K562 (cell line): ENCODE data around the gene KIAA0513. TPM values are rescaled to one million over a fixed set of nuclear protein-coding genes. Genes with fewer than 3 reads are reported as not detected.

ENCODE experiments used
- ARID1B ChIP-seq: fragments of 450-650 bp; IDR thresholded peaks from 2 replicates; pipeline ENCODE4 v1.6.1; 2016; ENCODE audit warnings: antibody characterized with exemption, mild to moderate bottlenecking, inconsistent platforms
- ARID4B ChIP-seq: sonication (generic); formaldehyde crosslinking; IDR thresholded peaks from 2 replicates; pipeline ENCODE4 v1.8.0; 2022; ENCODE audit warnings: mild to moderate bottlenecking, missing genetic modification reagents
- CREM ChIP-seq: IDR thresholded peaks from 2 replicates; pipeline ENCODE4 v1.6.1; 2014; ENCODE audit warnings: antibody characterized with exemption, low read depth
- NUFIP1 ChIP-seq: fragments of 450-650 bp; IDR thresholded peaks from 2 replicates; pipeline ENCODE4 v1.6.1; 2018; ENCODE audit not compliant: partially characterized antibody
- SMARCE1 ChIP-seq: fragments of 450-650 bp; IDR thresholded peaks from 2 replicates; pipeline ENCODE4 v1.7.1; 2016; ENCODE audit warnings: mild to moderate bottlenecking
- YY1 ChIP-seq, 3 experiments: IDR thresholded peaks; 2 replicates each; pipeline ENCODE4 v1.6.1; 2011; ENCODE audit warnings: low read length in 2 of 3, mild to moderate bottlenecking in 2 of 3, moderate library complexity in 2 of 3, borderline replicate concordance in 1 of 3, control low read depth in 1 of 3, low read depth in 1 of 3; ENCODE audit not compliant: insufficient read depth in 3 of 3, insufficient replicate concordance in 2 of 3, control insufficient read depth in 1 of 3, insufficient read length in 1 of 3; ENCODE audit errors: extremely low read depth in 1 of 3
- polyA plus RNA-seq, 8 experiments: library from polyadenylated mRNA; depleted of rRNA in 4 of 8; stranded (reverse) in 5 of 8; unstranded in 3 of 8; fragments of >200 nt; fragmentation: Nextera tagmentation in 2 of 8; fragmentation: Illumina TruSeq in 1 of 8; extraction: Ambion mirVana in 2 of 8; extraction: Trizol in 1 of 8; gene quantifications; 2 replicates each; pipeline versions ENCODE4 v1.2.1 to v1.2.3, GENCODE V29; 2011 to 2014; ENCODE audit warnings: inconsistent platforms in 1 of 8, missing spikeins in 1 of 8
- total RNA-seq, 7 experiments: library from RNA; depleted of rRNA in 6 of 7; stranded (reverse); fragments of >200 nt in 6 of 7; fragmentation: Illumina TruSeq in 2 of 7; extraction: Trizol in 2 of 7; gene quantifications; 2 replicates each; pipeline versions ENCODE4 v1.2.1 to v1.2.3, GENCODE V29; 2011 to 2021; ENCODE audit warnings: low replicate concordance in 1 of 7
- TF ChIP-seq, protein P1 (sequence below): fragments of 450-650 bp; IDR thresholded peaks from 2 replicates; pipeline ENCODE4 v1.6.1; 2016

KIAA0513 gene
- total and polyA plus RNA-seq, 9 of the 15 experiments (the other 6 are each of a cell fraction or from before 2014, with no cell fraction given) = 0.18 to 13.7 (median 10.2) TPM

DNA sequence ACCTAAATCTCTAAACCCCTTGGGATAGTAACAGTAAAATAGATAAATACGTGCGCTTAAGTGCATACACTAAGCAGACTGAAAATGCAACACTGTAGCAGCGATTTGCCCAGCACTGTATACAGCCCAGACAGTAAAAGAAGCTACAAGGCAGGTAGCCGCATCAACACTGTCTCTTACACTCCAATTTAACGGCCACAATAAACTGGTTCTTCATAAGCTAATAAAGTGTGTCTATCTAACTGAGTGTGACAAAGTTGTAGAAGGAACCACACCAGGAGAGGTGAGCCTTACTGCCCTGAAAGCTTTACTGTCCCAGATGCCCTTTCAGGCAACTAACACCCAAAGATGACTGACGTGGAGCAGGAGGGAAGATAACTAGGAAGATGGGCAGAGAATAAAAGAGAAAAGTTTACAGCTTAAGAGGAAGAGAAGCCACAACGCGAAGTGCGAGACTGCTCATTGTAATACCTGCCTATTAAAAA is 17.1 kb upstream of the KIAA0513 start (continued):
- TF ChIP-seq, protein P1, sequence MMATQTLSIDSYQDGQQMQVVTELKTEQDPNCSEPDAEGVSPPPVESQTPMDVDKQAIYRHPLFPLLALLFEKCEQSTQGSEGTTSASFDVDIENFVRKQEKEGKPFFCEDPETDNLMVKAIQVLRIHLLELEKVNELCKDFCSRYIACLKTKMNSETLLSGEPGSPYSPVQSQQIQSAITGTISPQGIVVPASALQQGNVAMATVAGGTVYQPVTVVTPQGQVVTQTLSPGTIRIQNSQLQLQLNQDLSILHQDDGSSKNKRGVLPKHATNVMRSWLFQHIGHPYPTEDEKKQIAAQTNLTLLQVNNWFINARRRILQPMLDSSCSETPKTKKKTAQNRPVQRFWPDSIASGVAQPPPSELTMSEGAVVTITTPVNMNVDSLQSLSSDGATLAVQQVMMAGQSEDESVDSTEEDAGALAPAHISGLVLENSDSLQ = peak; percentile 83
- TF ChIP-seq YY1 (IDR thresholded peaks at IDR 0.05; ENCODE audit: borderline replicate concordance in 1 of 3, control insufficient read depth in 1 of 3, extremely low read depth in 1 of 3, insufficient read depth in 3 of 3, insufficient read length in 1 of 3, insufficient replicate concordance in 2 of 3, low read depth in 1 of 3, low read length in 2 of 3) = no peak
- TF ChIP-seq NUFIP1 = no peak
- TF ChIP-seq ARID4B (CRISPR knock-in tag) = 0 out of 2 replicates have a peak, but pooled peaks have one; percentile 8
- TF ChIP-seq SMARCE1 = 0 out of 2 replicates have a peak, but pooled peaks have one; percentile 17
- no peak for TF ChIP-seq ARID1B
- TF ChIP-seq CREM = 0 out of 2 replicates have a peak, but pooled peaks have one; percentile 12
